GM15510 (cell line): ENCODE data around the gene SFR1.

ENCODE experiments used
- POLR2A ChIP-seq: IDR thresholded peaks from 3 replicates; pipeline ENCODE4 v1.6.1; 2011; ENCODE audit warnings: borderline replicate concordance; ENCODE audit not compliant: insufficient read length; ENCODE audit errors: extremely low read depth

SFR1 gene

GRCh38 chr10:104098358-104098925 lies 23.5 kb upstream of the SFR1 start:
- TF ChIP-seq POLR2A: no peak

- no peak for TF ChIP-seq POLR2A
Measured at GRCh38 chr10:104099269-104099668, 22.7 kb upstream of the SFR1 start.

- TF ChIP-seq POLR2A: no peak
Measured at GRCh38 chr10:104099941-104100340, 22.0 kb upstream of the SFR1 start.

- TF ChIP-seq POLR2A: no peak
Measured at GRCh38 chr10:104100795-104101194, 21.2 kb upstream of the SFR1 start.

- no peak for TF ChIP-seq POLR2A
Measured at GRCh38 chr10:104101902-104102301, 20.1 kb upstream of the SFR1 start.

GRCh38 chr10:104103956-104104355 lies 18.0 kb upstream of the SFR1 start:
- no peak for TF ChIP-seq POLR2A

- no peak for TF ChIP-seq POLR2A
Measured at GRCh38 chr10:104104418-104104817, 17.6 kb upstream of the SFR1 start.

GRCh38 chr10:104104926-104105325 lies 17.0 kb upstream of the SFR1 start:
- no peak for TF ChIP-seq POLR2A

- no peak for TF ChIP-seq POLR2A
Measured at GRCh38 chr10:104109908-104110662, 11.9 kb upstream of the SFR1 start.

GRCh38 chr10:104113376-104113956 lies 8.5 kb upstream of the SFR1 start:
- TF ChIP-seq POLR2A: no peak

GRCh38 chr10:104117839-104118323 lies 4.1 kb upstream of the SFR1 start:
- TF ChIP-seq POLR2A: no peak

- no peak for TF ChIP-seq POLR2A
Measured at GRCh38 chr10:104119996-104120395, 2.0 kb upstream of the SFR1 start.

GRCh38 chr10:104120512-104120902 lies 1.5 kb upstream of the SFR1 start:
- TF ChIP-seq POLR2A: no peak

GRCh38 chr10:104120903-104121484 lies 977 bp upstream of the SFR1 start:
- no peak for TF ChIP-seq POLR2A
